GM19193 (cell line): ENCODE results near the gene PRKD2.

ENCODE experiments used
- POLR2A ChIP-seq: IDR thresholded peaks from 4 replicates; pipeline ENCODE4 v1.6.1; 2011; ENCODE audit not compliant: insufficient read depth, insufficient read length; ENCODE audit errors: extremely low read depth

The PRKD2 gene

DNA sequence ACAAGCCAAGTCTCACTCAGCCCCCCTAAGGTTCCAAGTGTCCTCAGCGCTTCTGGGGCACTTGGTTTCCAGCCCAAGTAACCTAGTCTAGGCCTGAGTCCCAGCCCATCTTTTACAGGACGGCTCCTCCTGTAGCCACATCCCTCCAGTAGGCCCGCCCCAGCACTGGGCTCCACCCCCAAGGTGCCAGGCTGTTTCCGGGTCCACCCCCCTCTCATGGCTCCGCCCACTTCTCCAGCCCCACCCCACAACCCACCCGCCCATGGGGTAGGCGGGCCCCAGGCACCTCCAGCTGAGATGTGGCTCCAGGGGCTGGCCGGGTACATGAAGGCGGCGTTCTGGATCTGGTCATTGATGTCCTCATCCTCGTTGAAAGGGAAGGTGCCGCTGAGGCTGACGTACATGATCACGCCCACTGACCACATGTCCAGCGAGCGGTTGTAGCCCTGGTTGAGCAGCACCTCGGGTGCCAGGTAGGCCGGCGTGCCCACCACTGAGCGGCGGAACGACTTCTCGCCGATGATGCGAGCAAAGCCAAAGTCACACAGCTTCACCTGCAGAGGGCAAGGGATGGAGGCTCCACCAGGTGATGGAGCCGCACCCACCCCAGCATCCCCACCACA, 38.7 kb downstream of the PRKD2 start:
- no peak for TF ChIP-seq POLR2A

DNA sequence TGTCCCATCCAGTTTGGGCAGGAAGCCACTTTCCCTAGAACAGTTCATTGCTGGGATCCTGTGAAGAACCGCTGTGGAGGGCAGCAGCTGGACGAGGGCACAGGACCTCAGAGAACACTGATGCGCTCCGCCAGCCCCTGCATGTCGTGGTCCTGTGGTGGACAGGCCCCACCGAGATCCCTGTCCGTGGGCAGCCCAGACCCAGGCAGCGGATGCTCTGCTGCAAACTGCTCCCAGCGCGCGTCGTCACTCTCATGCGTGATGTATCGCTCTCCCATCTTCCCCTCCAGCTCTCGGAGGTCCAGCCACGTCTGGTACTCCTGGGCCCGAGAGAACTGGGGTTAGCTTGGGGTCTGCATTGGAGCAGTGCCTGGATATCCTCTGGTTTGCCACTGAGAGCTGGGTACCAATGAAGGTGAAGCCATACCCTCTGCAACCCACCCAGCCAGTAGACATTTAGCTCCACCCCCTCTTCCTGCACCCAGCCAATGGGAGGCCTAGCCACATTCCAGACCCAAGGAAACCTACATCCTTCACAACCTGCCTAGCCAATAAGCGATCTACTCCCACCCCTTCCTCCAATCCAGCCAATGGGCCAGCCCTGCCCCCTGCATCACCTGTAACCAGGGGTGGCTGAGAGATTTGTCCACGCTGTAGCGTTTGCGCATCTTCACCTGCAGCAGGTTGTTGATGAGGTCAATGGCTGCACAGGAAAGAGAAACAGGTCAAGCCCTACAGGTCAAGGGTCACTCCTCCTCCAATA, 42.3 kb downstream of the PRKD2 start:
- TF ChIP-seq POLR2A: no peak

DNA sequence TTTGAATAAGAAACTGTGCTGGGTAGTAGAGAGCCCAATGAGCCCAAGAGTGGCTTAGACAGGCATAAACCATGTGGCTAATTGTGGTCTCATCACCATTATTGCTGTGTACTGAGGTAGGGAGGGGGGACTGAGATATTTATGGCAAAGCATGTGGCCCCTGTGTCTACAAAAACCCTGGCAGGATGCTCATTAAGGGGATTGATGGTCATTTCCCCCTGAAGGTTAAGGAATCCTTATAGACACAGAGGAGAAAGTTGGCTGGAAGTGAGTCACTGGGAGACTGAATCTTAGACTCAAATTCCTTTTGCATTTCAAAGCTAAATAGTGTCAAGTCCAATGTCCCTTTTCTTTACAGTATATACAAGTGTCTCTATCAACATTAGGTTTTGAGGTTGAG, 46.1 kb downstream of the PRKD2 start:
- no peak for TF ChIP-seq POLR2A

DNA sequence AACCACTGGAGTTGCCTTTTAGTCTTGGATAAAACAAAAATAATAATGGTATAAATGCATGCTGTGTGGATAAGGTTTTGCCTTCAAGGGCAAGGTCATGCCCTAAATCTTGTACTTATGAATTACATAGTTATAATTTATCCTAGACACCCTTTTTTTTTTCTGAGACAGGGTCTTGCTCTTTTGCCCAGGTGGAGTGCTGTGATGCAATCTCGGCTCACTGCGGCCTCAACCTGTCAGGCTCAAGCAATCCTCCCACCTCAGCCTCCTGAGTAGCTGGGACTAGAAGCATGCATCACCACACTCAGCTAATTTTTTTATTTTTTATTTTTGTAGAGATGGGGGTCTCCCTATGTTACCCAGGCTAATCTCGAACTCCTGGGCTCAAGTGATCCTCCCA, 48.3 kb downstream of the PRKD2 start:
- TF ChIP-seq POLR2A: no peak

DNA sequence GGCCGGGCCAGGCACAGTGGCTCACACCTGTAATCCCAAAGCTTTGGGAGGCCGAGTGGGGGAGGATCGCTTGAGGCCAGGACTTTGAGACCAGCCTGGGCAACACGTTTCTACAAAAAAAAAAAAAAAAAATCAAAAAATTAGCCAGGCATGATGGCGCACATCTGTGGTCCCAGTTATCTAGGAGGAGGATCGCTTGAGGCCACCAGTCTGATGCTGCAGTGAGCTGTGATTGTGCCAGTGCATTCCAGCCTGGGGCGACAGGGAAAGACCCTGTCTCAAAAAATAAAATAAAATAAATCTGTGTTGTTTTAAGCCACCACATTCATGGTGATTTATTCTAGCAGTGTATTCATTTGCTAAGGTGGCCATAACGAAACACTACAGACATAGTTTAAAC, 51.8 kb downstream of the PRKD2 start:
- TF ChIP-seq POLR2A: no peak

DNA sequence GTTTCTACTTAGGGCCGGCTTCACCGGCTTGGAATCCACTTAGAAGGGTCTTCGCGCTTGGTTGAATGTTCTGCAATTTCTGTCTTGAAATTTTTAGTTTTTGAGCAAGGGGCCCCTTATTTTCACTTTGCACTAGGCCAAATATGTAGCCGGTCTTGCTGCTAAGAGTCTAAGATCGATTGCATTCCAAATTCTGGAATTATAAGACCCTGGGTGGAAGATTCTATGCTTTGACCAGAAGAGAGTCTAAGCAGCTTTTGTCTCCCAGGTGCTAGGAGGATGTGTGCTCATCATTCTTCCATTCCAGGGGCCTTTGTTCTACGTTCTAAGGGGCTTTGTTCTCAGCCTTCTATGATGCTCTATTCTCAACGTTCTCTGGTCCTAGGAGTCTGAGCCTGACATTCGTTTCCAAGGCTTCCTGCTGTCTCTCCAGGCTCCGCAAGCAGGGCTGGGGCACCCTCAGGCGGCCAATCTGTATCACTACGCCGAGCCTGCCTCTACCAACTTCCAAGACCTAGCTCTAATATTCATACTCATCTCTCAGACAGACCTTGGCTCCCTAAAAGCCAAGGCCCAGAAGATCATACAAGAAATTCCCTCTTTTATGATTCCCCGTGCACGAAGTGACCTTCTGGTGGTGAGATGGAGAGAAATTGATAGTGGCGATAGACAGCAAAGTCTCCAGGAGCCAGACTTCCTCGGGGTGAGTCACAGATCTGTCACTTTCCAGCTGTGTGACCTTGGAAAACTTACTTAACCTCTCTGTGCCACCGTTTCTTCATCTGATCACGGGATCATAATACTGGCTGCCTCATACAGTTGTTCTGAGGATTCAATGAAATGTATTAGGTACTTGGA, 55.0 kb downstream of the PRKD2 start:
- TF ChIP-seq POLR2A: no peak

DNA sequence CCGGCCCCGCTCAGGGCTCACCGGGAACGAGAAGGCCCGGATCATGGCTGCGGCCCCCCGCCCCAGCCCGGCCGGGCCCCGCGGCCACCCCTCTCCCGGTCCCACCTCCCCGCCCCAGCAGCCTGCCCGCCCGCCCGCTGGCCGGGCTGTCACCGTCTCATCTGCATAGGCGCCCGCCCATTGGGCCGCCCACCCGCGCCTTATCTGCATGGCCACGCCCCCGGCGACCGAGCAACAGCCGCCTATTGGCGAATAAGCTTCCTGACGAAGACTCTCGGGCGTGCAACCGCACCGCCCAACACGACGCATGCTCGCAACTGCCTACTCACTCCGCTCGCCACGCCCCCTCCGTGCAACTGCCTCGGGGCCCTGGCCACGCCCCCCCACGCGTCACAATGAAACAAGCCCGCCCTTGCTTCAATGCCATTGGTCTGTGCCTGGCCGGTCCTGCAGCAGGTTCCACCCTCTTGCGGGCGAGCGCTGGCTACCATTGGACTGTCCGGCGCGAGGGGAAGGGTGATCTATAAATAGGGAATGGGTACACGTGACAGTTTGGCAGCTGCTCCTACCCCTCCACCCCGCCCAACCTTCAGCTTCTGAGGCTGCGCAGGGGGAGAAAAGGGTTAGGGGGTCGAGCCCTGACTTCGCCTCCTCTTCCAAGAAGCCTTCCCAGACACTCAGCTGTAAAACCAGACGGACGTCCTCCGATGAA, 55.7 kb downstream of the PRKD2 start, which contains the start of gene DACT3:
Gene DACT3 (minus strand): TSS at position 163 of the 712 bp plus-strand sequence. CDS start 118 bp downstream, at position 45.
- TF ChIP-seq POLR2A: no peak

DNA sequence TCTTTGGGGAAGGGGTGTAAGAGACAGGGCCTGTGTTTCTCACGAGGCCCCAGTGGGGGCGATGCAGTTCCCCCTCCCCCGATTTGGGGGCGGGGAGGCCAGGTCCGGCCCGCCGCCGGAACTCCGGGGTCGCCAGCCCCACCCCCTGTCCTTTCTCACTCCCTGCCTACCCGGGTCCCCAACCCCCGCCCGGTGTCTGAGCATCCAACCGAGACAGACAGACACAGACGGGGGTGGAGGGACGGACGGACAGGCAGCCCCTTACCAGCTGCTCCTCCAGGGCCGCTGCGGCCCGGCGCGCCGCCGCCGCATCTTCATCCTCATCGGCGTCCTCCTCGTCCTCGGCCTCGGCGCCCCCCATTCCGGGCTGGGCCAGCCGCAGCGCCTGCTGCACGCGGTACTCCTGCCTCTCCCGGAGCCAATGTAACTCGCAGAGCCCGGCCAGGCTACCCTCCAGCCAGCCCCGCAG, 56.3 kb downstream of the PRKD2 start:
- no peak for TF ChIP-seq POLR2A

DNA sequence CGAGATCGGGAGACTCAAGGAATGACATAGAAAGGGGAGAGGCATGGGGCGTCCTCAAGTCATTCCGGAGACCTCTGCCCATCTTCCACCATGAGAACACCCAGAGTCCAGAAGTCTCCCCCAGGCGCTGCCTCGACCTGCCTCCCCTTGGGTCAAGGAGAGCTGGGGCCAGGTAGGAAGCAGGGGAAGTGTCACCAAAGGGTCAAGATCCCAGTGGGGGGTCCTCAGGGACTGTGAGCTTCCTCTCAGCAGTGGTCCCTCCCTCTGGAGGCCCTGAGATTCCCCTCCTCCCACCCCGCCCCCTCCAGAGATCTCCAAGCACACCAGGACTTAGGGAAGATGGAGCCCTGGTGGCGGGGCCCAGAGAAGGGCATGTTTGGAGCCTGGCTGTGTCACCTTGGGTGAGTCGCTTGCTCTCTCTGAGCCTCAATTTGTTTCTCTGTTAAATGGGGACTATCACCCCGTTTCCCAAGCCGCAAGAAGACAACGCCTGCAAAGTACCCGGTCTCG, 56.9 kb downstream of the PRKD2 start:
- no peak for TF ChIP-seq POLR2A

DNA sequence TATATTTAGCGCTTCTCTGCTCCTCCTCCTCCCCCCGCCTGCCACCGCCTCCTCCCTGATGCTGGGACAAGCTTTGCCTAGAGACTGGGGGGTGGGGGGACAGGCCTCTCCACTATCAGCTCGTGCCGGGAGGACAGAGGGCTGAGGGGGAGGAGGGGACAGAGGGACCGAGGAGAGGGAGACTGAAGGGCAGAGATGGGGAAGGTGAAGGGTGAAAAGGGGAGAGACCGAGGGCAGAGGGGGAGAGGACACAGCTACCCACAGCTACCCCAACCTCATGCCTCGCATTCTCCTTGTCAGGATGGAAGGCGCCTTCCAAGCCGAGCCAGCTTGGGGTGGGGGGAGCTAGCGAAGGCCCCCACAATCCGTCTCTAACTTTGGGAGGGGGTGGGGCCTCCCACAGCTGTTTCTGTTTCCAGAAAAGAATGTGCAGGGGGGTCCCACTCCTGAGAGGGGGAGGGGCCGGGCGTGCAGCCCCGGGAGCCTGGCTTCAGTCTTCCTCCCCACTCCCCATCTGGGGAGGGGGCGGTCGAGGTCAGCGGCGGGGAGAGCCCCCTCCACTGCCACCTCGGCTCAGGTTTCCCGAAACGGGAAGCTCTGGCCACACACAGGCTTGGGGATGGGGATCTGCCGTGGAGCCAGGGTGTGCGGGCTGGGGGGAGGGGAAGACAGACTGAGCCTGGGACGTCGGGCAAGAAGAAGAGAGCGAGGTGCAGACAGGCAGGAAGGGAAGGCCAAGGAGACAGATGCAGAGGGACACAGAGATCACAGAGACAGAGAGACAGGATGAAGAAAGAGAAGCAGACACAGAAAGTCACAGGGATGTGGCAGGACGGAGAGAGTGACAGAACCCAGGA, 57.5 kb downstream of the PRKD2 start:
- TF ChIP-seq POLR2A: no peak

DNA sequence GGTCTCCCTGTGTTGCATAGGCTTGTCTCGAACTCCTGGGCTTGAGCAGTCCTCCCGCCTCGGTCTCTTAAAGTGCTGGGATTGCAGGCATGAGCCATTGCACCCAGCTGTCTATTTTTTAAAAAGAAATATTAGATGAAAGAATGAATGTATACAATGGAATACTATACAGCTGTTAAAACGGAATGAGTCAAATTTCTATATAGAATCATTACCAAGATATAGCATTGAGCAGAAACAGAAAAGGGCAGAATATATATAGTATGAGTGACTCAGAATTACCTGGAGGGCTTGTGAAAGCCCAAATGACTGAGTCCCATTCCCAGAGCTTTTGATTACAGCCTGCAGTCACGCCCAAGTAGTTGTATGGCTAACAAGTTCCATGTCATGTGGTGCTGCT, 60.4 kb downstream of the PRKD2 start:
- no peak for TF ChIP-seq POLR2A

DNA sequence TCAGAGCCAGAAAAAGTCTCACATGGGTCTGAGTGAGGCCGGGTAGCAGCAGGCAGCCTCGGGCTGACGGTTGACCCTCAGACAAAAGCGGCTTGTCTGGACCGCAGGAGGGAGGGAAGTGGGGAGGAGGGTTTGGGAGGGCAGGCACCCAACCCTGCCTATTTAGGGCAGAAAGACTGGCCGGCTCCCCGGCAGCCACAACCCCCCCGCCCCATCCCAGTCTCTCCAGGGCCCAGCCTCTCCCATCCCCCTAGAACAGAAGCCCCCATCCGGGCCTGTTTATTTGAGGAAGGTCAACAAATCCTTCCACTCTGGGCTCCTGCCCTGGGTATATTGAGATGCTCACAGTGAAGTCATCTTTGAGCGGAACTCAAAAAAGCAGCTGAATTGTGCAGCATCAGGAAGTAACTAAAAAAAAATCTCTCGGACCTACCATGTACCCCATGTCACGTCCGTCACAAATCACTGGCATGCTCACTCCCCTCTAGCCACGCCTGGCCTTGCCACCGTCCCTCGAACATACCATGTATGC, 62.2 kb downstream of the PRKD2 start:
- no peak for TF ChIP-seq POLR2A

DNA sequence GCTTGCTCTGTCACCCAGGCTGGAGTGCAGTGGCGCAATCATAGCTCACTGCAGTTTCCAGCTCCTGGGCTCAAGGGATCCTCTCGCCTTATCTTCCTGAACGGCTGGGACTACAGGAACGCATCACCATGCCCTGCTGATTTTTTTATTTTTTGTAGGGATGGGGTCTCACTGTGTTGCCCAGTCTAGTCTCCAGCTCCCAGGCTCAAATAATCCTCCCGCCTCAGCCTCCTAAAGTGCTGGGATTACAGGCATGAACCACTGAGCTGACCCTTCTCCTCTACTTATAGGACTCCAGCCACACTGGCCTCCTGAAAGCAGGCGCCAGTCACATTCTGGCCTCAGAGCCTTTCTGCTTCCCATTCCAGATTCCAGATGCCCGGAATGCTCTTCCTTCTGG, 66.5 kb downstream of the PRKD2 start:
- TF ChIP-seq POLR2A: no peak
